Measurements from ENCODE around the gene CLTC. TPM values are rescaled to one million over a fixed set of nuclear protein-coding genes. Genes with fewer than 3 reads are reported as not detected.

CLTC gene
- total and polyA plus RNA-seq, 2 experiments from 2014 or later = 107 to 344 TPM

- TF ChIP-seq ZNF462 (CRISPR knock-in tag; IDR thresholded peaks at IDR 0.05) = no peak
Observed at GRCh38 chr17:59607061-59607460, 12.6 kb upstream of the CLTC start (continued).

GRCh38 chr17:59607817-59608403 lies 11.8 kb upstream of the CLTC start:
- peak; percentile 78 for DNase-seq (ENCODE audit: low spot score)
- TF ChIP-seq NANOG (IDR thresholded peaks at IDR 0.05; ENCODE audit: borderline replicate concordance) (no peak), CTCF (conservative IDR thresholded peaks at IDR 0.05; ENCODE audit: low read depth in 2 of 2) (peak; percentile 67 to 79)
- H3K79me2 ChIP-seq (replicated peaks; ENCODE audit: insufficient read depth) = no peaks in the 10 kb centered on the region
- H3K4me1 ChIP-seq (ENCODE audit: insufficient read depth) = no peaks in the 10 kb centered on the region
- no peak overlapping the region for H3K27ac Mint-ChIP-seq
- no peak overlapping the region for H3K27ac ChIP-seq (ENCODE audit: low read depth)
- no peaks in the 10 kb centered on the region for H3K9me3 Mint-ChIP-seq
- H2AFZ ChIP-seq = no peak overlapping the region
- peaks cover 4% of the 10 kb centered on the region for H3K27me3 Mint-ChIP-seq (ENCODE audit: insufficient read depth, low read depth, poor library complexity)
- H3K4me3 ChIP-seq = no peak overlapping the region
- H3K4me3 Mint-ChIP-seq = no peak overlapping the region
- peaks cover 15% of the 10 kb centered on the region for H3K36me3 ChIP-seq (ENCODE audit: insufficient read depth)
- peaks cover 22% of the 10 kb centered on the region for H3K36me3 Mint-ChIP-seq (ENCODE audit: low read depth)
- peak; percentile 75 for ATAC-seq
- no peak overlapping the region for H3K4me2 ChIP-seq
- H3F3A ChIP-seq (replicated peaks; ENCODE audit: low read depth) = no peaks in the 10 kb centered on the region
- no peaks in the 10 kb centered on the region for H3K27me3 ChIP-seq (ENCODE audit: insufficient read depth)
- no peaks in the 10 kb centered on the region for H4K20me1 ChIP-seq (replicated peaks; ENCODE audit: insufficient read depth)
- H3K4me1 Mint-ChIP-seq = no peaks in the 10 kb centered on the region
- H3K9me2 ChIP-seq (ENCODE audit: insufficient read depth) = no peaks in the 10 kb centered on the region
